ENCODE measurements around the gene CAMK1D.

- TF ChIP-seq POLR2A (IDR thresholded peaks at IDR 0.05; ENCODE audit: low read depth, low read length): no peak
- TF ChIP-seq, protein P1, sequence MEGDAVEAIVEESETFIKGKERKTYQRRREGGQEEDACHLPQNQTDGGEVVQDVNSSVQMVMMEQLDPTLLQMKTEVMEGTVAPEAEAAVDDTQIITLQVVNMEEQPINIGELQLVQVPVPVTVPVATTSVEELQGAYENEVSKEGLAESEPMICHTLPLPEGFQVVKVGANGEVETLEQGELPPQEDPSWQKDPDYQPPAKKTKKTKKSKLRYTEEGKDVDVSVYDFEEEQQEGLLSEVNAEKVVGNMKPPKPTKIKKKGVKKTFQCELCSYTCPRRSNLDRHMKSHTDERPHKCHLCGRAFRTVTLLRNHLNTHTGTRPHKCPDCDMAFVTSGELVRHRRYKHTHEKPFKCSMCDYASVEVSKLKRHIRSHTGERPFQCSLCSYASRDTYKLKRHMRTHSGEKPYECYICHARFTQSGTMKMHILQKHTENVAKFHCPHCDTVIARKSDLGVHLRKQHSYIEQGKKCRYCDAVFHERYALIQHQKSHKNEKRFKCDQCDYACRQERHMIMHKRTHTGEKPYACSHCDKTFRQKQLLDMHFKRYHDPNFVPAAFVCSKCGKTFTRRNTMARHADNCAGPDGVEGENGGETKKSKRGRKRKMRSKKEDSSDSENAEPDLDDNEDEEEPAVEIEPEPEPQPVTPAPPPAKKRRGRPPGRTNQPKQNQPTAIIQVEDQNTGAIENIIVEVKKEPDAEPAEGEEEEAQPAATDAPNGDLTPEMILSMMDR (conservative IDR thresholded peaks at IDR 0.05; ENCODE audit: low read depth, low read length): no peak
- TF ChIP-seq MAFK (IDR thresholded peaks at IDR 0.05; ENCODE audit: low read depth, low read length): no peak
- no peak for TF ChIP-seq RCOR1 (IDR thresholded peaks at IDR 0.05; ENCODE audit: insufficient replicate concordance, low read length)
- no peak for TF ChIP-seq MXI1 (IDR thresholded peaks at IDR 0.05; ENCODE audit: borderline replicate concordance, low read depth, low read length)
- TF ChIP-seq RAD21 (IDR thresholded peaks at IDR 0.05; ENCODE audit: low read length): no peak
- no peak for TF ChIP-seq CHD1 (IDR thresholded peaks at IDR 0.05; ENCODE audit: low read depth, low read length)
- TF ChIP-seq BHLHE40 (IDR thresholded peaks at IDR 0.05; ENCODE audit: low read depth, low read length): no peak
Measured at GRCh38 chr10:12681252-12681651, 331.9 kb downstream of the CAMK1D start.

All from IMR-90 (cell line).